Activated T-helper 1 cell treated with anti-CD3 and anti-CD28 coated beads, Interleukin-12 subunit alpha, Interleukin-12 subunit beta, Interleukin-2, Interleukin-4 antibody, amounts not matched to agents 30 ng/mL and 10 ng/mL and 1 ng/mL, durations not matched to agents 14 hours and 24 hours and 36 hours (primary cell): Measurements from ENCODE around the gene PLIN1. TPM values are rescaled to one million over a fixed set of nuclear protein-coding genes. Genes with fewer than 3 reads are reported as not detected.

Source experiments
- DNase-seq: peaks from one replicate; pipeline ENCODE4 v3.0.0; 2021; ENCODE audit warnings: low spot score
- H3K27ac Mint-ChIP-seq: one replicate; pipeline ENCODE4 v1.8.0; 2021; ENCODE audit warnings: mild to moderate bottlenecking, mixed read lengths
- H3K27me3 Mint-ChIP-seq: one replicate; pipeline ENCODE4 v1.8.0; 2022; ENCODE audit warnings: mild to moderate bottlenecking, moderate library complexity, mixed read lengths; ENCODE audit not compliant: insufficient read depth
- H3K36me3 Mint-ChIP-seq: one replicate; pipeline ENCODE4 v1.8.0; 2021; ENCODE audit warnings: low read depth, mixed read lengths
- H3K4me1 Mint-ChIP-seq: one replicate; pipeline ENCODE4 v1.8.0; 2021; ENCODE audit warnings: low read depth, mixed read lengths
- H3K4me3 Mint-ChIP-seq: one replicate; pipeline ENCODE4 v1.8.0; 2021; ENCODE audit warnings: mild to moderate bottlenecking, moderate library complexity, mixed read lengths
- H3K9me3 Mint-ChIP-seq: one replicate; pipeline ENCODE4 v1.8.0; 2021; ENCODE audit warnings: mixed read lengths
- intact Hi-C: fragments of 100-400 bp; cut with micrococcal nuclease; formaldehyde crosslinking; loops from one replicate; pipeline ENCODE4 v1.15.1; 2024
- total RNA-seq: library from RNA; stranded (reverse); gene quantifications from 2 replicates; pipeline ENCODE4 v1.2.3, GENCODE V29; 2022

The PLIN1 gene
- total RNA-seq, 1 donor from 2014 or later = not detected

DNA sequence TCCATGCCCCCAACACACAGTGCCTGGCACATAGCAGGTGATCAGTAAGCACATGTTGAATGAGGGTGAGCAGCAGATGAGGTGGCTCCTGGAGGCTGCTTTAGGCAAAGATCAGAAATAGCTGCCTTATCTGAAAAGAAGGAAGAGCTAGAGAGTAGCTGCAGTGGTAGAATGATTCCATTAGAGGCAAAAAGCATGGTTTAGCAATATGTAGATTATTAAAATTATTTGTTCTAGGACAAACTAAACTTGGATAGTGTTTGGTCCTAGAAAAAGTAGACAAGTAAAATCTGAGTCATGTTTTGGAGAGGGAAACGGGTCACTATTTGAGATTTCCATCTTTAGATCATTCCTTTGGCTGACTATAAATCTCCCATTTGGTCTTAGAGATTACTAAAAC, 56.0 kb downstream of the PLIN1 start:
- intact Hi-C loops = no loop called here
- Mint-ChIP-seq H3K4me1 (no peaks in the 10 kb centered on the region), H3K27ac (no peak overlapping the region), H3K4me3 (no peak overlapping the region), H3K27me3 (no peaks in the 10 kb centered on the region), H3K36me3 (peaks cover 51% of the 10 kb centered on the region), H3K9me3 (no peaks in the 10 kb centered on the region)
- DNase-seq = no peak

- H3K9me3 Mint-ChIP-seq = no peaks in the 10 kb centered on the region
- H3K27ac Mint-ChIP-seq = no peak overlapping the region
- DNase-seq = no peak
- intact Hi-C loops = no loop called here
- H3K27me3 Mint-ChIP-seq = no peaks in the 10 kb centered on the region
- no peaks in the 10 kb centered on the region for H3K4me1 Mint-ChIP-seq
- H3K36me3 Mint-ChIP-seq = peaks cover 51% of the 10 kb centered on the region
- no peak overlapping the region for H3K4me3 Mint-ChIP-seq
Observed at GRCh38 chr15:89621547-89621946, 57.6 kb downstream of the PLIN1 start.

DNA sequence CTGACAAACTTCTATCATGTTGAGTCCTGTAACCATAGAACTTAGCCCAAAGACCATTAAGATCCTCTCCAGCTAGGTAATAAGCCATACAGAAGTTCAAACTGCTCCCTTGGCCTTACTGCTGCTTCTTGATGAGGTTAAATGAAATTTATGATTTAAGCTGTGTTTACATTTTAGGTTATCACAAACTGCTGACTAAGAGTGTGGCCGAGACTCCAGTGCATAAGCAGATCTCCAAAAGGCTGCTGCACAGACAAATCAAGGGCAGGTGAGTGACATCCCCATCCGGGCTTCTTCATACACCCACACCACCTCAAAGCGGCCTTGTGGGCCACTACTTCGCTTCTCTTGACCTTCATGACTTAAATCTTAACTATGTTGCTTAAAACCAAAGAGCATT, 62.9 kb downstream of the PLIN1 start:
- intact Hi-C loops = no loop called here
- Mint-ChIP-seq H3K4me3 (no peak overlapping the region), H3K27ac (no peak overlapping the region), H3K36me3 (peaks cover 46% of the 10 kb centered on the region), H3K4me1 (peaks cover 6% of the 10 kb centered on the region), H3K27me3 (no peaks in the 10 kb centered on the region), H3K9me3 (peaks cover 23% of the 10 kb centered on the region)
- DNase-seq = no peak

DNA sequence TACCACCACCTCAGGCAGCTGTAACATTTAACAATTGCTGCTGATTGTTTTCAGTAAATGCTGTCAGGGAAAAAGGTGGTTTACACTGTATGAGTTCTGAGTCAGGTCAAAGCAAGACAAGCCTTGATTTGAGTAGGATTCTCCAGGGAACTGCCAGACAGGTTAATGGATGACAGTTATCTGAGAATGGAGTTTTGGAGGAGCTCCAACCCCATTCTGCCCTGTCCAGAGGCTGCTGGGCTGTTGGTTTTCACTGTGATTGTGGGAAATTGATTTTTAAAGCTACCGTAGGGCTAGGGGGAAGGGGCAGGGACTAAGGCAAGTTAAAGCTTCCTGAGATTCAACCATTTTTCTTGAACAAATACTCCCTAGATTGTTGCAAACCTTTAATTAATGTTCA, 64.0 kb downstream of the PLIN1 start:
- H3K4me1 Mint-ChIP-seq = peaks cover 9% of the 10 kb centered on the region
- peaks cover 57% of the 10 kb centered on the region for H3K36me3 Mint-ChIP-seq
- no peak overlapping the region for H3K4me3 Mint-ChIP-seq
- no peak overlapping the region for H3K27ac Mint-ChIP-seq
- no peak for DNase-seq
- intact Hi-C loops = no loop called here
- H3K9me3 Mint-ChIP-seq = peaks cover 25% of the 10 kb centered on the region
- H3K27me3 Mint-ChIP-seq = no peaks in the 10 kb centered on the region

Other genes starting within 250 kb of the PLIN1 start
- not detected in 2 replicates for gene RHCG, start 182.8 kb downstream of the PLIN1 start, total RNA-seq
- gene TICRR, start 103.9 kb downstream of the PLIN1 start, total RNA-seq = 17.6 and 19.2 TPM in 2 replicates
- gene KIF7, start 23.9 kb downstream of the PLIN1 start, total RNA-seq = 2.4 and 2.7 TPM in 2 replicates
- gene PEX11A, start 11.4 kb upstream of the PLIN1 start, total RNA-seq = 0.66 and 1.0 TPM in 2 replicates
- gene WDR93, start 11.4 kb upstream of the PLIN1 start, total RNA-seq = not detected in 2 replicates
- 4.6 and 6.6 TPM in 2 replicates for gene MESP1, start 71.9 kb upstream of the PLIN1 start, total RNA-seq
- 0.10 TPM in 1 of 2 replicates, not detected in the other for gene MESP2, start 97.0 kb upstream of the PLIN1 start, total RNA-seq
- gene ANPEP, start 135.5 kb upstream of the PLIN1 start, total RNA-seq = 0.44 and 0.67 TPM in 2 replicates
- 21.4 and 24.7 TPM in 2 replicates for gene AP3S2, start 214.6 kb upstream of the PLIN1 start, total RNA-seq
- gene ARPIN, start 233.6 kb upstream of the PLIN1 start, total RNA-seq = not detected in 2 replicates